H1 (cell line): Measurements from ENCODE around the gene CSKMT. TPM values are rescaled to one million over a fixed set of nuclear protein-coding genes. Genes with fewer than 3 reads are reported as not detected.

ENCODE experiments used
- ASH2L ChIP-seq: fragments of 200-600, 300-600 bp; sonication (generic); IDR thresholded peaks from one replicate; pipeline ENCODE4 v1.7.1; 2017; ENCODE audit warnings: low read length
- ATF2 ChIP-seq: IDR thresholded peaks from 2 replicates; pipeline ENCODE4 v1.6.1; 2012; ENCODE audit warnings: low read length, inconsistent platforms
- EGR1 ChIP-seq: IDR thresholded peaks from 2 replicates; pipeline ENCODE4 v1.6.1; 2011; ENCODE audit warnings: low read depth, low read length, borderline replicate concordance
- EZH2 ChIP-seq: fragments of 200-600 bp; sonication (generic); IDR thresholded peaks from 2 replicates; pipeline ENCODE4 v1.7.1; 2012; ENCODE audit warnings: low read depth, mild to moderate bottlenecking, moderate library complexity, low read length, inconsistent platforms; ENCODE audit not compliant: severe bottlenecking
- GABPA ChIP-seq: IDR thresholded peaks from 2 replicates; pipeline ENCODE4 v1.6.1; 2011; ENCODE audit warnings: mild to moderate bottlenecking, low read length, moderate library complexity, borderline replicate concordance; ENCODE audit not compliant: insufficient read depth
- PHF8 ChIP-seq: fragments of 200-600 bp; sonication (generic); conservative IDR thresholded peaks from 2 replicates; pipeline ENCODE4 v1.7.1; 2012; ENCODE audit warnings: low read depth, mild to moderate bottlenecking, inconsistent platforms, low read length, moderate library complexity
- SIN3A ChIP-seq, 2 experiments: IDR thresholded peaks in 1 of 2; conservative IDR thresholded peaks in 1 of 2; 2 replicates each; pipeline ENCODE4 v1.6.1; 2011 to 2012; ENCODE audit warnings: low read length in 2 of 2, improper control_type of control experiment in 1 of 2, low read depth in 1 of 2, mild to moderate bottlenecking in 1 of 2
- polyA plus RNA-seq, 7 experiments: library from polyadenylated mRNA; depleted of rRNA in 3 of 7; stranded (reverse) in 5 of 7; unstranded in 2 of 7; fragments of >200 nt in 5 of 7; fragments of 200-250 nt in 2 of 7; gene quantifications; 1 replicate in 5 of 7; 2 replicates in 1 of 7; 4 replicates in 1 of 7; pipeline versions ENCODE4 v1.2.1 to v1.2.3, GENCODE V29; 2011 to 2013; ENCODE audit warnings: missing spikeins in 2 of 7, mixed read lengths in 2 of 7
- total RNA-seq: library from RNA; stranded (reverse); fragmentation: NEBNext Ultra II Directional; extraction: Animal tissue kit (Norgen Biotek cat#: 25700); gene quantifications from 2 replicates; pipeline ENCODE4 v1.2.1, GENCODE V29; 2021

The CSKMT gene
- total and polyA plus RNA-seq, 2 of the 8 experiments (the other 6 are each of a cell fraction or from before 2014, with no cell fraction given), result 12.0 to 66.1 TPM

GRCh38 chr11:62705880-62706849 is 41.1 kb downstream of the CSKMT start (continued):
- TF ChIP-seq EZH2 (no peak), GABPA (peak; percentile 49; the same call in 1 of the 2 replicates), EGR1 (no peak), PHF8 (peak; percentile 65), ATF2 (no peak), ASH2L (no peak), SIN3A (conservative IDR thresholded peaks at IDR 0.05 in 1 of 2, IDR thresholded peaks at IDR 0.05 in 1 of 2; ENCODE audit: low read depth in 1 of 2, low read length in 2 of 2) (peak; percentile 49 to 90; a peak in 3 of 4 replicates)
